AG10803 (cell line): Measurements from ENCODE around the gene HLA-DRA.

Experiments
- DNase-seq: peaks from one replicate; pipeline ENCODE4 v3.0.0; 2010; ENCODE audit warnings: low read depth
- H3K4me3 ChIP-seq: 2 replicates; pipeline ENCODE4 v1.5.1; 2011; ENCODE audit warnings: mild to moderate bottlenecking, low read length, control low read depth
- CTCF ChIP-seq: conservative IDR thresholded peaks from 2 replicates; pipeline ENCODE4 v1.5.1; 2011; ENCODE audit warnings: mild to moderate bottlenecking, low read length, control low read depth, inconsistent platforms

The HLA-DRA gene

GRCh38 chr6:32415521-32416019 is 24.1 kb upstream of the HLA-DRA start:
- peak; percentile 59 for DNase-seq
- peak; percentile 99 for TF ChIP-seq CTCF

GRCh38 chr6:32416036-32416435 is 23.7 kb upstream of the HLA-DRA start:
- TF ChIP-seq CTCF, result no peak
- H3K4me3 ChIP-seq, result no peak overlapping the region
- DNase-seq, result no peak

More at GRCh38 chr6:32415521-32416019, 24.1 kb upstream of the HLA-DRA start:
- H3K4me3 ChIP-seq, result no peak overlapping the region

GRCh38 chr6:32424589-32425300 is 14.9 kb upstream of the HLA-DRA start:
- H3K4me3 ChIP-seq, result no peak overlapping the region
- no peak for DNase-seq
- TF ChIP-seq CTCF, result no peak

GRCh38 chr6:32426338-32426737 is 13.3 kb upstream of the HLA-DRA start:
- DNase-seq, result no peak
- H3K4me3 ChIP-seq, result no peak overlapping the region
- no peak for TF ChIP-seq CTCF

- TF ChIP-seq CTCF, result no peak
- H3K4me3 ChIP-seq, result no peak overlapping the region
- no peak for DNase-seq
Observed at GRCh38 chr6:32427218-32427617, 12.5 kb upstream of the HLA-DRA start.

GRCh38 chr6:32427934-32428474 is 11.7 kb upstream of the HLA-DRA start:
- no peak for DNase-seq
- no peak for TF ChIP-seq CTCF
- H3K4me3 ChIP-seq, result no peak overlapping the region

- TF ChIP-seq CTCF, result no peak
- DNase-seq, result no peak
- no peak overlapping the region for H3K4me3 ChIP-seq
Observed at GRCh38 chr6:32430179-32430578, 9.5 kb upstream of the HLA-DRA start.
